Upper lobe of left lung (tissue), 6 donors: ENCODE measurements around the gene RBM33. TPM values are rescaled to one million over a fixed set of nuclear protein-coding genes. Genes with fewer than 3 reads are reported as not detected.

Source experiments
- ATAC-seq, 2 donors: fragments of 200-7000 bp; cut with Tn5 transposase; one replicate each; pipeline ENCODE4 v1.9.1; 2022; ENCODE audit warnings: mild to moderate bottlenecking in 2 of 2, moderate library complexity in 2 of 2; ENCODE audit not compliant: low FRiP score in 2 of 2
- DNase-seq, 2 donors: peaks; one replicate each; pipeline ENCODE4 v3.0.0-alpha.2; 2019 to 2020
- H3K27ac ChIP-seq, 4 donors: fragments of 200-600 bp; sonication (generic); one replicate each; pipeline ENCODE4 v1.5.1; 2016 to 2019
- H3K27me3 ChIP-seq, 4 donors: fragments of 200-600 bp; sonication (generic); one replicate each; pipeline ENCODE4 v1.5.1; 2017 to 2019
- H3K36me3 ChIP-seq, 4 donors: fragments of 200-600 bp; sonication (generic); one replicate each; pipeline ENCODE4 v1.5.1; 2016 to 2019
- H3K4me1 ChIP-seq, 4 donors: fragments of 200-600 bp; sonication (generic); one replicate each; pipeline ENCODE4 v1.5.1; 2018 to 2019
- H3K4me3 ChIP-seq, 4 donors: fragments of 200-600 bp; sonication (generic); one replicate each; pipeline ENCODE4 v1.5.1; 2017 to 2019; ENCODE audit warnings: mild to moderate bottlenecking in 2 of 4, moderate library complexity in 1 of 4
- H3K9me3 ChIP-seq, 4 donors: fragments of 200-600 bp; sonication (generic); one replicate each; pipeline ENCODE4 v1.5.1; 2018 to 2019
- CTCF ChIP-seq, 6 experiments: fragments of 450-650 bp in 4 of 6; fragments of 200-600 bp in 2 of 6; sonication (generic) in 2 of 6; IDR thresholded peaks; one replicate each; pipeline ENCODE4 v1.5.1; 2016 to 2019; ENCODE audit warnings: antibody characterized with exemption in 6 of 6
- EP300 ChIP-seq, 4 donors: sonication (generic); formaldehyde crosslinking; IDR thresholded peaks; one replicate each; pipeline ENCODE4 v1.5.1; 2017; ENCODE audit warnings: antibody characterized with exemption in 4 of 4, control low read depth in 2 of 4
- POLR2A ChIP-seq, 4 donors: fragments of 450-650 bp; IDR thresholded peaks; one replicate each; pipeline ENCODE4 v1.5.1; 2016 to 2017; ENCODE audit warnings: antibody characterized with exemption in 4 of 4, mild to moderate bottlenecking in 2 of 4
- POLR2AphosphoS5 ChIP-seq, 2 donors: sonication (generic); formaldehyde crosslinking; IDR thresholded peaks; one replicate each; pipeline ENCODE4 v1.5.1; 2017; ENCODE audit warnings: antibody characterized with exemption in 2 of 2
- WGBS, 2 donors: methylation state at CpG; one replicate each; pipeline ENCODE4 v1.1.5; 2017 to 2018; 5-methylcytosine and 5-hydroxymethylcytosine counted together
- total RNA-seq, 6 donors: library from RNA; depleted of rRNA in 4 of 6; stranded (reverse); fragments of >200 nt in 4 of 6; gene quantifications; one replicate each; pipeline versions ENCODE4 v1.1.0 to v1.2.1, GENCODE V29; 2016 to 2021
- donor health status: DM: no; HTN: no; CAD: no; lungs with moderate emphysema.
- donor health status: DM: no; HTN: yes; CAD: no; lungs with severe emphysema.

Gene RBM33
- total RNA-seq, 6 donors from 2014 or later, result 40.6 to 179 (median 76.4) TPM

DNA sequence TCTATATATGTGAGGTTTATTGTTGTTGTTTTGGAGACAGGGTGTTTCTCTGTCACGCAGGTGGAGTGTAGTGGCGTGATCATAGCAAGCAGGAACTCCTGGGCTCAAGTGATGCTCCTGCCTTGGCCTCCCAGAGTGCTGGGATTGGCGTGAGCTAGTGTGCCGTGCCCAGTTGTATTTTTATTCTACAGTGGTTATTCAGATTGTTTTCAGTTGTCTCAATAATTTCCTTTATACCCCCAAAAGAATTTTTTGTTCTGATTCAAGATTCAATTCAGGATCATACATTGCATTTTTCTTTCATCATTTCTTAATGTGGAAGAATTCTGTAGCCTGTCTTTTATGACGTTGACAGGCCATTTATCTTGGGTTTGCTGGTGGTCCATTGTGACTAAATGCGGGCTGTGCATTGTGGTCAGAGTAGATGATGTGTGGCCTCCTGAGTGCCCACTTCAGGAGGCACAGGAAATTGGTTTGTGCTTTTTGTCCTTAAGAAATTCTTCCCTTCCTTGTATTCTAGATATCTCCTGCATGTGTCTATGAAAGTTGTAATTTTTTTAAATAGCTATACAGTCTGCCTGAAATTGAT, 22.9 kb downstream of the RBM33 start:
- no peak for DNase-seq
- H3K27me3 ChIP-seq, result no peaks in the 10 kb centered on the region
- no peaks in the 10 kb centered on the region for H3K9me3 ChIP-seq
- no peak overlapping the region for H3K27ac ChIP-seq
- TF ChIP-seq POLR2AphosphoS5 (IDR thresholded peaks at IDR 0.05) (no peak), EP300 (IDR thresholded peaks at IDR 0.05) (no peak), POLR2A (IDR thresholded peaks at IDR 0.05) (no peak), CTCF (IDR thresholded peaks at IDR 0.05) (no peak)
- WGBS, 2 donors, result 73 to 74% methylated on average over 6 of the region's 6 CpGs
- ATAC-seq, result no peak
- H3K4me3 ChIP-seq, result no peak overlapping the region
- H3K36me3 ChIP-seq, result peaks cover 0 to 6% (median 0%) of the 10 kb centered on the region in 4 donors
- peaks cover 40 to 72% (median 62%) of the 10 kb centered on the region in 4 donors for H3K4me1 ChIP-seq

GRCh38 chr7:155669717-155670505, 25.4 kb downstream of the RBM33 start:
- peak in 1 of 2 donors; percentile 89 for DNase-seq
- WGBS, 2 donors, result 58 to 71% methylated on average over 10 to 11 of the region's 11 CpGs
- Histone ChIP-seq H3K4me3 (no peak overlapping the region), H3K27me3 (no peaks in the 10 kb centered on the region), H3K27ac (peak overlapping the region in 3 of 4 donors; percentile 6 to 54 (median 16)), H3K9me3 (no peaks in the 10 kb centered on the region), H3K4me1 (peaks cover 35 to 58% (median 49%) of the 10 kb centered on the region in 4 donors), H3K36me3 (peaks cover 0 to 19% (median 0%) of the 10 kb centered on the region in 4 donors)
- ATAC-seq, result peak; percentile 78 to 94
- no peak for TF ChIP-seq POLR2A (IDR thresholded peaks at IDR 0.05)
- no peak for TF ChIP-seq CTCF (IDR thresholded peaks at IDR 0.05)
- peak in 2 of 4 donors; percentile 6 to 18 for TF ChIP-seq EP300 (IDR thresholded peaks at IDR 0.05)
- TF ChIP-seq POLR2AphosphoS5 (IDR thresholded peaks at IDR 0.05), result peak in 1 of 2 donors; percentile 28

- no peaks in the 10 kb centered on the region for H3K27me3 ChIP-seq
- ATAC-seq (peak in 1 of 2 donors; percentile 8), DNase-seq (no peak)
- no peak for TF ChIP-seq POLR2AphosphoS5 (IDR thresholded peaks at IDR 0.05)
- no peak for TF ChIP-seq POLR2A (IDR thresholded peaks at IDR 0.05)
- no peak for TF ChIP-seq CTCF (IDR thresholded peaks at IDR 0.05)
- no peak for TF ChIP-seq EP300 (IDR thresholded peaks at IDR 0.05)
- no peak overlapping the region for H3K4me3 ChIP-seq
- H3K4me1 ChIP-seq, result peaks cover 35 to 53% (median 44%) of the 10 kb centered on the region in 4 donors
- 49 to 50% methylated on average over 5 of the region's 5 CpGs for WGBS, 2 donors
- H3K9me3 ChIP-seq, result no peaks in the 10 kb centered on the region
- peak overlapping the region in 1 of 4 donors; percentile 54 for H3K27ac ChIP-seq
- peaks cover 0 to 20% (median 0%) of the 10 kb centered on the region in 4 donors for H3K36me3 ChIP-seq
Measured at GRCh38 chr7:155670521-155670920, 26.1 kb downstream of the RBM33 start.

DNA sequence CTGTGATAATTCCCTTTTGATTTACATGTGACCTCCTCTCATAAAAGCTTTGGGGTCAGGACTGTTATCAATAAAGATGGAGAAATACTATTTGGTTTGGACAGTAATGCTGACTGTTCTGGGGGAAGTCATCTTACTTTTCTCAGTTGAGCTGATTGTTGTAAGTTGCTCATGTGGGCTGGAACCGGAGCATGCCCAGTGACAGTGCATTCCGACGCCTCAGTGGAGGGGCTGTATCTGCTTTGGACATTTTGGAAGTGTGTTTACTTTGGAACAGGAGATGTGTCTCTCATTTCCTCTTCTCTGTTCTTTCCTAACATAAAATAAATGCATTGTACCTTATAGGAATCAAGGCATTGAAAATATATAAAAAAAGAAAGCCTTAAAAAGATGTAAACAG, 30.1 kb downstream of the RBM33 start:
- Histone ChIP-seq H3K27ac (no peak overlapping the region), H3K9me3 (no peaks in the 10 kb centered on the region), H3K27me3 (no peaks in the 10 kb centered on the region), H3K4me1 (peaks cover 15 to 32% (median 28%) of the 10 kb centered on the region in 4 donors), H3K36me3 (peaks cover 0 to 30% (median 5%) of the 10 kb centered on the region in 4 donors), H3K4me3 (no peak overlapping the region)
- TF ChIP-seq EP300 (IDR thresholded peaks at IDR 0.05), result no peak
- TF ChIP-seq POLR2AphosphoS5 (IDR thresholded peaks at IDR 0.05), result no peak
- no peak for TF ChIP-seq CTCF (IDR thresholded peaks at IDR 0.05)
- no peak for TF ChIP-seq POLR2A (IDR thresholded peaks at IDR 0.05)
- no peak for ATAC-seq
- no peak for DNase-seq
- 66 to 89% methylated on average over 3 of the region's 3 CpGs for WGBS, 2 donors
